Renal pelvis (tissue), 3 donors: ENCODE results near the gene TOMM5. TPM values are rescaled to one million over a fixed set of nuclear protein-coding genes. Genes with fewer than 3 reads are reported as not detected.

ENCODE experiments used
- polyA plus RNA-seq, 3 donors: library from polyadenylated mRNA; unstranded; fragments of 120-200 nt; gene quantifications; one replicate each; pipeline ENCODE4 v1.2.1, GENCODE V29; 2013; ENCODE audit not compliant: insufficient read length in 3 of 3

TOMM5 gene
- polyA plus RNA-seq, 3 donors: 110 to 128 (median 112) TPM

Other genes with a start within 250 kb of the TOMM5 start
- gene GRHPR, start 169.9 kb downstream of the TOMM5 start, polyA plus RNA-seq: 100 to 1,000 TPM; 138 to 156 (median 148) TPM
- gene ZBTB5, start 127.1 kb downstream of the TOMM5 start, polyA plus RNA-seq: 10 to 100 TPM; 31.8 to 33.5 (median 32.0) TPM
- gene POLR1E, start 106.6 kb downstream of the TOMM5 start, polyA plus RNA-seq: 10 to 100 TPM; 23.2 to 26.6 (median 23.8) TPM
- 10 to 100 TPM; 13.3 to 18.3 (median 13.8) TPM for gene FBXO10, start 16.2 kb downstream of the TOMM5 start, polyA plus RNA-seq
- 1 to 10 TPM in 2 of 3 donors, under 1 TPM in 1; 0.75 to 1.9 (median 1.1) TPM for gene FRMPD1, start 58.4 kb upstream of the TOMM5 start, polyA plus RNA-seq
- 10 to 100 TPM; 11.5 to 28.8 (median 22.9) TPM for gene TRMT10B, start 161.2 kb upstream of the TOMM5 start, polyA plus RNA-seq
- 10 to 100 TPM; 37.5 to 42.0 (median 39.5) TPM for gene EXOSC3, start 192.5 kb upstream of the TOMM5 start, polyA plus RNA-seq
- 10 to 100 TPM; 27.8 to 39.3 (median 34.5) TPM for gene DCAF10, start 208.2 kb upstream of the TOMM5 start, polyA plus RNA-seq